HUES6 (cell line): Measurements from ENCODE around the gene DPP3.

Experiments
- H3K27ac ChIP-seq: 2 replicates; pipeline ENCODE4 v1.7.0; 2013; ENCODE audit warnings: low read depth, mild to moderate bottlenecking, low read length, inconsistent platforms
- H3K27me3 ChIP-seq: 2 replicates; pipeline ENCODE4 v1.6.1; 2013; ENCODE audit warnings: low read length; ENCODE audit not compliant: control insufficient read depth, insufficient read depth
- H3K36me3 ChIP-seq: 2 replicates; pipeline ENCODE4 v1.6.1; 2013; ENCODE audit warnings: low read length; ENCODE audit not compliant: control insufficient read depth, insufficient read depth
- H3K4me1 ChIP-seq: 2 replicates; pipeline ENCODE4 v1.6.1; 2013; ENCODE audit warnings: low read length; ENCODE audit not compliant: control insufficient read depth, insufficient read depth
- H3K4me3 ChIP-seq: 2 replicates; pipeline ENCODE4 v1.5.1; 2013; ENCODE audit warnings: low read depth, low read length
- H3K9ac ChIP-seq: one replicate; pipeline ENCODE4 v1.6.1; 2013; ENCODE audit warnings: mild to moderate bottlenecking, low read length
- H3K9me3 ChIP-seq: 2 replicates; pipeline ENCODE4 v1.6.1; 2013; ENCODE audit warnings: low read depth, low read length; ENCODE audit not compliant: control insufficient read depth, insufficient read depth

The DPP3 gene

DNA sequence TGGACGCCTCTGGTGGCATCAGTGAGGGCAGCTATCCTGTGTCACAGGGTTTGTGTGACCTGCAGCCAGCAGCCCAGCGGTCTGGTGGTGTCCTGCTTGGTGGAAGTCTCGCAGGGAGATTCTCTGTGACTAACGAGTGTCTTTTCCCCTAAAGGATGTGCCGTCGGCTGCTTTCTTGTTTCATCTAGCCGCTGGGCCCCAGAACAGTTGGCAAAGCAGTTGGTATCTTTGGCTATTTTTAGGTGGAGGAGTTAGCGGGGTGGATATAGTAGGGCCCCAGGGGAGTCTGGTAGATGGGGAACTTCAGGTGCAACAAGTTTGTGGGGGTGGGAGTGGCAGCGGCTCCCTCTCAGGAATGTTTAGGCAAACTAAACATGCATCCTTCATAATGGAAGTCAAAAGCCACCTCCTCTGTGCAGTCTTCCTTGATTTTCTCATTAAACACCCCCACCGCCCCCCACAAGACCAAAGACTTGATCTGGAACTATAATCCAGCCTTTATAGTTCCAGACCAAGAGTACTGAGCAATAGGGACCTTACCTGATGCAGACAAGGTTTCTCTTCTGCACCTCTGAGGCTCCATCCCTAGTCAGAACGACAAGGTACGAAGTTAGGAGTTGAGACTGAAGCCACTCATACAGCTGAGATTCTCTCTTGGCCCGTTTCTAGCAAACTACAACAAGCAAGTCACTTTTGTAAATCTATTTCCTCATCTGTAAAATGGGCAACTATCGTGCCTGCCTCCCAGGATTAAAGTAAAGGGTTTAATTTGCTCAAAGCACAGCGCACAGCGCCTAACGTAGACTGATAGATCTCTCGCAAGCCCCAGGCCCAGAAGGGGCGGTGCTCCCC lies 14.6 kb upstream of the DPP3 start:
- no peak overlapping the region for H3K27ac ChIP-seq

GRCh38 chr11:66466225-66467033 lies 13.8 kb upstream of the DPP3 start, which contains the start of gene PELI3:
TSS of gene PELI3 (plus strand) at chr11:66466905. CDS start at chr11:66468129, 1,224 bp downstream.
- Histone ChIP-seq H3K4me1 (peaks cover 33% of the 10 kb centered on the region), H3K4me3 (peak within 1 kb of the TSS; percentile 95), H3K27me3 (no peaks in the 10 kb centered on the region), H3K9ac (peak within 1 kb of the TSS; percentile 59), H3K36me3 (0 out of 2 replicates have a peak, but pooled peaks cover 2% of the 10 kb centered on the region), H3K27ac (peak within 1 kb of the TSS; percentile 63; the same call in 1 of the 2 replicates), H3K9me3 (peaks cover 10% of the 10 kb centered on the region)

More for the DNA sequence above, 14.6 kb upstream of the DPP3 start:
- H3K4me1 ChIP-seq, result peaks cover 33% of the 10 kb centered on the region
- no peak overlapping the region for H3K9ac ChIP-seq
- H3K27me3 ChIP-seq, result no peaks in the 10 kb centered on the region
- peak overlapping the region; percentile 95 for H3K4me3 ChIP-seq
- 0 out of 2 replicates have a peak, but pooled peaks cover 2% of the 10 kb centered on the region for H3K36me3 ChIP-seq
- peaks cover 14% of the 10 kb centered on the region for H3K9me3 ChIP-seq

DNA sequence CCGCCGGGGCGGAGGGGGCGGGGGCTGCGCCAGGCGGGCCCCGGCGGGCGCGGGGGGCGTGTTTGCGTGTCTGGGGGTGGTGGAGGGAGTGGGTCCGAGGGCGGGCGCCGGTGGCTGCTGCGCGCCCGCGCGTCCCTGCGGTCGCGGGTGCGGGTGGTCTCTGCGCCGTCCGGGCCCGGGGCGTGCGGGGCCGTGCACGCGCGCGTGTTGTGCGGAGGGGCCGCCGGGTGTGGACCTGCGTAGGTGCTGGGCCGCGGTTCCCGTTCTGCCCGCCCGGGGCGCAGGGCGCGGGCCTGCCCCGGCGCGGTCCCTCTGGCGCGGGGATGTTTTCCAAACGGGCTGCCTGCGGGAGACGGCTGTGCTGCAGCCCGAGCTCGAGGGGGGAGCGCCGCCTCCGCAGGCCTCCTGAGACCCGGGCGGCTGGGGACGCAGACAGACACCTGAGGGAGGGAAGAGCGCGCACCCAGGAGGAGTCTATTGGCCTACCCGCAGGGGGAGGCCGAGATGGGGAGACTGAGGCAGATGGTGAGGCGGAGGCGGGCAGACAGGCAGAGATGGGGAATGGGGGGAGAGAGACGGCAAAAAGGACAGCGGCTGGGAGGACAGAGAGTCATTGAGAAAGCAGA lies 13.1 kb upstream of the DPP3 start:
- Histone ChIP-seq H3K27ac (no peak overlapping the region), H3K27me3 (no peaks in the 10 kb centered on the region), H3K36me3 (peaks cover 4% of the 10 kb centered on the region), H3K9ac (peak overlapping the region; percentile 59), H3K9me3 (peaks cover 6% of the 10 kb centered on the region; the same call in 1 of the 2 replicates), H3K4me1 (peaks cover 33% of the 10 kb centered on the region), H3K4me3 (peak overlapping the region; percentile 95)

DNA sequence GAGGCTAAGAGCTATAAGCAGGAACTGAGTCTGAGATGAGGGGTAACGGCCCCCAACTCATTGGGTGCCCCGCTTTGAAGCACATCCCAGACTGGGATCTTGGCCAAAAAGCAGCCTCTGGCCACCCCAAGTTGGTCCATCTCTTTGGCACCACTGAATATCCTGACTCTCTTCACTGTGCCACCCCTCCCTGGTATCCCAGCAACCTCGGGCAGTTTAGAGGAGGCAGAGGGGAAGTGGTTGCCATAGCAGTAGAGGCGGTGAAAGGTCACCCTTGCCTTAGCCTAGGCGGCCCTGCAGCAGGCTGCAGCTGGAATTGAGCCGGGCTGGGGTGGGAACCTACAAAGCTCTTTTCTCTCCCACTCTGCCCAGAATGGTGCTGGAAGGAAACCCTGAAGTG lies 12.5 kb upstream of the DPP3 start:
- H3K9ac ChIP-seq, result no peak overlapping the region
- 0 out of 2 replicates have a peak, but pooled peaks cover 2% of the 10 kb centered on the region for H3K9me3 ChIP-seq
- H3K4me1 ChIP-seq, result peaks cover 33% of the 10 kb centered on the region
- no peaks in the 10 kb centered on the region for H3K27me3 ChIP-seq
- H3K27ac ChIP-seq, result no peak overlapping the region
- peaks cover 10% of the 10 kb centered on the region for H3K36me3 ChIP-seq
- peak overlapping the region; percentile 95 for H3K4me3 ChIP-seq

- Histone ChIP-seq H3K4me3 (no peak overlapping the region), H3K27me3 (no peaks in the 10 kb centered on the region), H3K9me3 (no peaks in the 10 kb centered on the region), H3K27ac (no peak overlapping the region), H3K4me1 (peaks cover 33% of the 10 kb centered on the region), H3K9ac (no peak overlapping the region), H3K36me3 (peaks cover 11% of the 10 kb centered on the region)
Measured at GRCh38 chr11:66468691-66469090, 11.5 kb upstream of the DPP3 start.

GRCh38 chr11:66469441-66469840 lies 10.8 kb upstream of the DPP3 start:
- Histone ChIP-seq H3K27ac (no peak overlapping the region; the same call in 1 of the 2 replicates), H3K4me3 (no peak overlapping the region), H3K36me3 (peaks cover 11% of the 10 kb centered on the region), H3K9me3 (no peaks in the 10 kb centered on the region), H3K27me3 (no peaks in the 10 kb centered on the region), H3K9ac (no peak overlapping the region), H3K4me1 (peaks cover 33% of the 10 kb centered on the region)

DNA sequence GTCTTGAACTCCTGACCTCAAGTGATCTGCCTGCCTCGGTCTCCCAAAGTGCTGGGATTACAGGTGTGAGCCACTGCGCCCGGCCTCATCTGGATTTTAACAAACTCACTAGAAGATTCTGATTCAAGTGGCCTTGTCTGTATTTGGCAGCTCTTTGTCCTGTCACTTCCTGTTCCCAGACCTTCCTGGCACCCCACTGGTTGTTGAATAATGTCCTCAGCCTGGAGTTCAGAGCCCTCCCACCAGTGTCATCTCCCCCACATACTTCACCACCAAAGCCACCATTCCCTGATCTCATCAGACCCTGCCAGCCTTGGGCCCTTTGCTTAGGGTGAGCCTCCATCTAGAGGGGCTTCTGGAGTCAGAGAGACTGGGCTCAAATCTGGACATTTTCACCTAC lies 10.2 kb upstream of the DPP3 start:
- no peak overlapping the region for H3K9ac ChIP-seq
- H3K27me3 ChIP-seq, result no peaks in the 10 kb centered on the region
- peaks cover 11% of the 10 kb centered on the region for H3K36me3 ChIP-seq
- H3K4me3 ChIP-seq, result no peak overlapping the region
- H3K27ac ChIP-seq, result no peak overlapping the region
- H3K4me1 ChIP-seq, result peaks cover 31% of the 10 kb centered on the region
- H3K9me3 ChIP-seq, result no peaks in the 10 kb centered on the region

GRCh38 chr11:66471142-66471541 lies 9.1 kb upstream of the DPP3 start:
- H3K9me3 ChIP-seq, result no peaks in the 10 kb centered on the region
- H3K27ac ChIP-seq, result no peak overlapping the region

GRCh38 chr11:66472054-66472453 lies 8.2 kb upstream of the DPP3 start:
- H3K4me3 ChIP-seq, result no peak overlapping the region
- no peak overlapping the region for H3K27ac ChIP-seq
- H3K27me3 ChIP-seq, result no peaks in the 10 kb centered on the region
- H3K36me3 ChIP-seq, result peaks cover 11% of the 10 kb centered on the region
- no peaks in the 10 kb centered on the region for H3K9me3 ChIP-seq
- H3K9ac ChIP-seq, result no peak overlapping the region
- peaks cover 28% of the 10 kb centered on the region; the same call in 1 of the 2 replicates for H3K4me1 ChIP-seq

More at GRCh38 chr11:66471142-66471541, 9.1 kb upstream of the DPP3 start:
- peaks cover 23% of the 10 kb centered on the region; the same call in 1 of the 2 replicates for H3K4me1 ChIP-seq
- H3K4me3 ChIP-seq, result no peak overlapping the region
- H3K27me3 ChIP-seq, result no peaks in the 10 kb centered on the region
- no peak overlapping the region for H3K9ac ChIP-seq
- peaks cover 11% of the 10 kb centered on the region for H3K36me3 ChIP-seq

GRCh38 chr11:66473167-66473566 lies 7.1 kb upstream of the DPP3 start:
- H3K36me3 ChIP-seq, result peaks cover 11% of the 10 kb centered on the region
- H3K27me3 ChIP-seq, result no peaks in the 10 kb centered on the region
- no peak overlapping the region for H3K9ac ChIP-seq
- H3K9me3 ChIP-seq, result no peaks in the 10 kb centered on the region
- H3K4me3 ChIP-seq, result no peak overlapping the region
- H3K4me1 ChIP-seq, result peaks cover 19% of the 10 kb centered on the region; the same call in 1 of the 2 replicates
- H3K27ac ChIP-seq, result no peak overlapping the region
